ENCODE results near the gene CCT7.

DNA sequence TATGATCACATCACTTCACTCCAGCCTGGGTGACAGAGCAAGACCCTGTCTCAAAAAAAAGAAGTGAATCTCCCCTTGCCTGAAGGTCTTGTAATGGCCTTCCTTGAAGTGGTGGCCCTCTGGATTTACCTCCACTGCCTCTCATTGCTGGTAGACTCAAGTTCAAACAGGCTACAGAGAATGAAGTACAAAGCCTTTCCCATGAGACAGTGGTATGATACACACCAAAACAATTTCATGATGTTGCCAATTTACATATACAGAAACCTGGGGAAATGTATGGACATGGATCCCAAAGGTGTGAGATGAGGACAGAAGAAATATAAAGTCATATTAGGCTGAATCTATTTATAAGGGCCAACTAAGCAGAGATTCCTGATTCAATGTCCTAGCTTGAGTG lies 36.5 kb upstream of the CCT7 start:
- TF ChIP-seq, protein P1, sequence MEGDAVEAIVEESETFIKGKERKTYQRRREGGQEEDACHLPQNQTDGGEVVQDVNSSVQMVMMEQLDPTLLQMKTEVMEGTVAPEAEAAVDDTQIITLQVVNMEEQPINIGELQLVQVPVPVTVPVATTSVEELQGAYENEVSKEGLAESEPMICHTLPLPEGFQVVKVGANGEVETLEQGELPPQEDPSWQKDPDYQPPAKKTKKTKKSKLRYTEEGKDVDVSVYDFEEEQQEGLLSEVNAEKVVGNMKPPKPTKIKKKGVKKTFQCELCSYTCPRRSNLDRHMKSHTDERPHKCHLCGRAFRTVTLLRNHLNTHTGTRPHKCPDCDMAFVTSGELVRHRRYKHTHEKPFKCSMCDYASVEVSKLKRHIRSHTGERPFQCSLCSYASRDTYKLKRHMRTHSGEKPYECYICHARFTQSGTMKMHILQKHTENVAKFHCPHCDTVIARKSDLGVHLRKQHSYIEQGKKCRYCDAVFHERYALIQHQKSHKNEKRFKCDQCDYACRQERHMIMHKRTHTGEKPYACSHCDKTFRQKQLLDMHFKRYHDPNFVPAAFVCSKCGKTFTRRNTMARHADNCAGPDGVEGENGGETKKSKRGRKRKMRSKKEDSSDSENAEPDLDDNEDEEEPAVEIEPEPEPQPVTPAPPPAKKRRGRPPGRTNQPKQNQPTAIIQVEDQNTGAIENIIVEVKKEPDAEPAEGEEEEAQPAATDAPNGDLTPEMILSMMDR (IDR thresholded peaks at IDR 0.05), result no peak
- TF ChIP-seq POLR2A (IDR thresholded peaks at IDR 0.05), result no peak
- no peak for TF ChIP-seq EP300 (IDR thresholded peaks at IDR 0.05)
